WERI-Rb-1 (cell line): ENCODE results near the gene F2.

Experiments
- DNase-seq: peaks from one replicate; pipeline ENCODE4 v3.0.0-alpha.2; 2020
- H3K27ac ChIP-seq: fragments of 250-450 bp; sonication (Bioruptor Pico); 2 replicates; pipeline ENCODE4 v1.5.1; 2020; ENCODE audit warnings: mild to moderate bottlenecking, moderate library complexity
- H3K27me3 ChIP-seq: fragments of 250-450 bp; sonication (Bioruptor Pico); 2 replicates; pipeline ENCODE4 v1.5.1; 2021; ENCODE audit warnings: mild to moderate bottlenecking, low read depth, moderate library complexity; ENCODE audit not compliant: insufficient read depth, severe bottlenecking
- H3K36me3 ChIP-seq: fragments of 250-450 bp; sonication (Bioruptor Pico); 2 replicates; pipeline ENCODE4 v1.5.1; 2020; ENCODE audit warnings: mild to moderate bottlenecking, moderate library complexity
- H3K4me3 ChIP-seq: 2 replicates; pipeline ENCODE4 v1.5.1; 2011; ENCODE audit warnings: low read depth, mild to moderate bottlenecking, control low read depth, low read length
- H3K9me3 ChIP-seq: fragments of 250-450 bp; sonication (Bioruptor Pico); 2 replicates; pipeline ENCODE4 v1.5.1; 2021; ENCODE audit warnings: mild to moderate bottlenecking, moderate library complexity; ENCODE audit not compliant: severe bottlenecking
- CTCF ChIP-seq: IDR thresholded peaks from 2 replicates; pipeline ENCODE4 v1.5.1; 2011; ENCODE audit warnings: low read depth, mild to moderate bottlenecking, control low read depth, inconsistent platforms, low read length

F2 gene

DNA sequence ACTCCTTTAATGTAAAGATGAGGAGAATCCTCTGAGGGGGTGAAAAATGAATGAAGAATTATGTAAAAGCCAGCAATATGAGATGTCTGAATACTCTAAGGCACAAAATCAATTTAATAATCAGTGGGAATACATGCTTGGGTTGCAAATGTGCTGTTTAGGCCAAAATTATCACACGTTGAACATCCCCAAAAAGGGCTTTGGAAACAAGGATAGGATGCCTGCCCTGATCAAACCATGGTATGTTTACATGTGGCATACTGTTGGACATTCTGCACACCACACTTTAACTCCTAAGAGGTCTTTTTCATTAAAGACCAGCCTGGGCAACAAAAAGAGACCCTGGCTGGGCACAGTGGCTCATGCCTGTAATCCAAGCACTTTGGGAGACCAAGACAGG, 26.3 kb downstream of the F2 start:
- no peak for TF ChIP-seq CTCF
- peaks cover 99% of the 10 kb centered on the region for H3K36me3 ChIP-seq
- H3K27ac ChIP-seq, result no peak overlapping the region
- no peak for DNase-seq
- no peak overlapping the region for H3K4me3 ChIP-seq
- no peaks in the 10 kb centered on the region for H3K27me3 ChIP-seq
- H3K9me3 ChIP-seq, result no peaks in the 10 kb centered on the region

DNA sequence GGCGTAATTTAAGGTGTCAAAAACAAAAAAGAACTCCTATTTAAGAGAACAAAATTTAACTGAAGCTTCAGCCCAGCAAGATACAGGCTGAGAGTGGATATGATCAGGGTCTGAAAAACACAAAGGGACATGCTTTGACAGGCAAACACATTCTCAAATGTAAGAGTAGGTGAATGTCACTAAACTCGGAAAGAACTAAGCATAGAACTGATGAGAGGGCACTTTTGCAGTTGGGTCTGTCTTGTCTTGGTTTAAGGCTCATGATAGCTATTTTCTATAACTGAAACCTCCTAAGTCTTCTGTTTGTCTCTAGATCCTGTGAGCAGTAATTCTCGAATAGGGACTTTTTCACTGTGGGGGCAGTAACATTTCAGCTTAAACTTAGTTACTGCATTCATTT, 27.0 kb downstream of the F2 start:
- H3K36me3 ChIP-seq, result peaks cover 100% of the 10 kb centered on the region
- H3K4me3 ChIP-seq, result no peak overlapping the region
- DNase-seq, result no peak

DNA sequence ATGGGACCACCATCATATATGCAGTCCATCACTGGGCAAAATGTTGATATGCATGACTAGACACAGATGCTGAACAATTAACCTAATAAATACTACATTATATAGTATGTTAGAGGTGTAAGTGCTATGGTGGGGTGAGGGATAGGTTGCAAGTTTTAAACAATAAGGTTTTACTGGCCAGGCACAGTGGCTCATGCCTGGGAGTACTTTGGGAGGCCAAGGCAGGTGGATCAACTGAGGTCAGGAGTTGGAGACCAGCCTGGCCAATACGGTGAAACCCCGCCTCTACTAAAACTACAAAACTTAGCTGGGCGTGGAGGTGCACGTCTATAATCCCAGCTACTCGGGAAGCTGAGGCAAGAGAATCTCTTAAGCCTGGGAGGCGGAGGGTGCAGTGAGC, 28.1 kb downstream of the F2 start:
- TF ChIP-seq CTCF, result no peak
- H3K27ac ChIP-seq, result no peak overlapping the region
- DNase-seq, result no peak
- H3K9me3 ChIP-seq, result no peaks in the 10 kb centered on the region
- H3K4me3 ChIP-seq, result no peak overlapping the region
- H3K36me3 ChIP-seq, result peaks cover 97% of the 10 kb centered on the region
- H3K27me3 ChIP-seq, result no peaks in the 10 kb centered on the region

More for the DNA sequence above, 27.0 kb downstream of the F2 start:
- Histone ChIP-seq H3K27me3 (no peaks in the 10 kb centered on the region), H3K9me3 (no peaks in the 10 kb centered on the region), H3K27ac (no peak overlapping the region)
- TF ChIP-seq CTCF, result no peak

DNA sequence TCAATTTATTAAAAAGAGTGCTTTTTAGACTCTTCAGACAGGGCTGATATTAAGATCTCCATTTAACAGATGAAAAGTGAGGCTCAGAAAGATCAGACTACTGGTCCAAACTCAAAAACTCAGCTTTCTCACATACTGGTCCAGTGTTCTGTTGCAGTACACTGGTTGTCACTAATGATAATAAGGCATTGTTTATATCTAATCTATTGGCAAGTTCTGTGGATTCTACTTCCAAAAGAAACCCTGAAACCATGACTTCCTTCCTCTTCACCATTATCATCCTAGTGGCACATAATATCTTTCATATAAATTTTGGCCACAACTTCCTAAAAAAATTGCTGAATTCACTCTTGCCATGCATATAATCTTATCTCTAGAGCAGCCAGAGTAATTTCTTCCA, 36.9 kb downstream of the F2 start:
- Histone ChIP-seq H3K27me3 (no peaks in the 10 kb centered on the region), H3K27ac (no peak overlapping the region), H3K36me3 (peaks cover 93% of the 10 kb centered on the region), H3K9me3 (no peaks in the 10 kb centered on the region), H3K4me3 (no peak overlapping the region)
- DNase-seq, result no peak
- no peak for TF ChIP-seq CTCF

GRCh38 chr11:46759196-46759595, 40.2 kb downstream of the F2 start:
- no peak overlapping the region for H3K4me3 ChIP-seq
- no peak for TF ChIP-seq CTCF
- no peaks in the 10 kb centered on the region for H3K9me3 ChIP-seq
- no peaks in the 10 kb centered on the region for H3K27me3 ChIP-seq
- H3K36me3 ChIP-seq, result peaks cover 94% of the 10 kb centered on the region
- H3K27ac ChIP-seq, result no peak overlapping the region
- DNase-seq, result no peak

GRCh38 chr11:46760429-46761128, 41.6 kb downstream of the F2 start:
- DNase-seq, result no peak
- peaks cover 90% of the 10 kb centered on the region for H3K36me3 ChIP-seq
- H3K27me3 ChIP-seq, result no peaks in the 10 kb centered on the region
- H3K9me3 ChIP-seq, result no peaks in the 10 kb centered on the region
- H3K4me3 ChIP-seq, result no peak overlapping the region
- no peak for TF ChIP-seq CTCF
- no peak overlapping the region for H3K27ac ChIP-seq
